PC-3 (cell line): Measurements from ENCODE around the gene SLC9A9.

Experiments used
- CTCF ChIP-seq: fragments of 300-600 bp; sonication (generic); conservative IDR thresholded peaks from 2 replicates; pipeline ENCODE4 v1.5.1; 2017; ENCODE audit warnings: antibody characterized with exemption, low read depth, mild to moderate bottlenecking, low read length
- EZH2 ChIP-seq: fragments of 300-600 bp; sonication (generic); IDR thresholded peaks from one replicate; pipeline ENCODE4 v1.6.1; 2017; ENCODE audit warnings: antibody characterized with exemption, mild to moderate bottlenecking, low read length; ENCODE audit not compliant: unreplicated experiment
- EZH2phosphoT487 ChIP-seq: fragments of 300-600 bp; sonication (generic); IDR thresholded peaks from 2 replicates; pipeline ENCODE4 v1.6.1; 2018; ENCODE audit warnings: mild to moderate bottlenecking, antibody characterized with exemption, low read length, borderline replicate concordance

- TF ChIP-seq EZH2 (no peak), EZH2phosphoT487 (no peak), CTCF (no peak)
These were observed 428.7 kb downstream of the SLC9A9 start for GRCh38 chr3:143419611-143420010.
